ENCODE results near the gene DOCK2.

- no peak for TF ChIP-seq CTCF (IDR thresholded peaks at IDR 0.05; ENCODE audit: insufficient read depth, low read length, poor library complexity, severe bottlenecking)
- no peak for TF ChIP-seq EZH2phosphoT487 (conservative IDR thresholded peaks at IDR 0.05; ENCODE audit: low read length)
Observed at GRCh38 chr5:169954786-169955185, 317.7 kb downstream of the DOCK2 start.
